ENCODE results near the gene ANXA6.
A peak's percentile ranks its signal among the peaks of the same experiment; 100 is the strongest.

The ANXA6 gene

DNA sequence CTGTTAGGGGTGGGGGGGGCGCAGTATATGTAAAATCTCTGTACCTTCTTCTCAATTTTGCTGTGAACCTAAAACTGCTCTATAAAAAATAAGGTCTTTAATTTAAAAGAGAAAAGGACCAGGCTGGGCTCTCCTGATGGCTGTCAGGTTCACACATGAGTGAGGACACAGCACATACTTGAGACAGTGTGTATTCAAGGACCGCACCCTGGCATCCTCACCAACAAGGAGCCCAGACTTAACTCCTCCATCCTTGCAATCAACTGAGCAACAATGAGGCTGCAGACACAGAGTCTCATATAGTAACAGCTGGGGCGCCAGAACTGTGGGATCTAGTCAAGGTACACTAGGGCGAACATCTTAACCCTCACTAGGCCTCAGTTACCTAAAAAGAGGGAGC lies 86.6 kb downstream of the ANXA6 start:
- H3K27me3 Mint-ChIP-seq (ENCODE audit: low read depth) = no peaks in the 10 kb centered on the region
- no peak for TF ChIP-seq CTCF (IDR thresholded peaks at IDR 0.05; ENCODE audit: unreplicated experiment in 3 of 3)
- no peaks in the 10 kb centered on the region for H3K9me3 Mint-ChIP-seq
- no peak overlapping the region for H3K27ac Mint-ChIP-seq
- H3K4me3 Mint-ChIP-seq = no peak overlapping the region
- H3K4me1 Mint-ChIP-seq = peaks cover 59% of the 10 kb centered on the region
- H3K36me3 Mint-ChIP-seq (ENCODE audit: low read depth) = no peaks in the 10 kb centered on the region

- peaks cover 63% of the 10 kb centered on the region for H3K4me1 Mint-ChIP-seq
- H3K9me3 Mint-ChIP-seq = no peaks in the 10 kb centered on the region
- H3K27ac Mint-ChIP-seq = peak overlapping the region in 2 of 3 experiments; percentile 13 to 60
- H3K27me3 Mint-ChIP-seq (ENCODE audit: low read depth) = no peaks in the 10 kb centered on the region
- no peak for TF ChIP-seq CTCF (IDR thresholded peaks at IDR 0.05; ENCODE audit: unreplicated experiment in 3 of 3)
- H3K36me3 Mint-ChIP-seq (ENCODE audit: low read depth) = no peaks in the 10 kb centered on the region
- H3K4me3 Mint-ChIP-seq = no peak overlapping the region
Measured at GRCh38 chr5:151070449-151070848, 87.1 kb downstream of the ANXA6 start.

GRCh38 chr5:151068433-151069197 lies 89.0 kb downstream of the ANXA6 start:
- Mint-ChIP-seq H3K9me3 (no peaks in the 10 kb centered on the region), H3K27me3 (ENCODE audit: low read depth) (no peaks in the 10 kb centered on the region), H3K36me3 (ENCODE audit: low read depth) (no peaks in the 10 kb centered on the region)

GRCh38 chr5:151067632-151068432 lies 89.7 kb downstream of the ANXA6 start:
- H3K27ac Mint-ChIP-seq = peak overlapping the region; percentile 8 to 33 (median 33)

More at GRCh38 chr5:151068433-151069197, 89.0 kb downstream of the ANXA6 start:
- H3K4me3 Mint-ChIP-seq = no peak overlapping the region
- no peak for TF ChIP-seq CTCF (IDR thresholded peaks at IDR 0.05; ENCODE audit: unreplicated experiment in 3 of 3)
- H3K4me1 Mint-ChIP-seq = peaks cover 71% of the 10 kb centered on the region
- H3K27ac Mint-ChIP-seq = peak overlapping the region in 2 of 3 experiments; percentile 33 to 49

DNA sequence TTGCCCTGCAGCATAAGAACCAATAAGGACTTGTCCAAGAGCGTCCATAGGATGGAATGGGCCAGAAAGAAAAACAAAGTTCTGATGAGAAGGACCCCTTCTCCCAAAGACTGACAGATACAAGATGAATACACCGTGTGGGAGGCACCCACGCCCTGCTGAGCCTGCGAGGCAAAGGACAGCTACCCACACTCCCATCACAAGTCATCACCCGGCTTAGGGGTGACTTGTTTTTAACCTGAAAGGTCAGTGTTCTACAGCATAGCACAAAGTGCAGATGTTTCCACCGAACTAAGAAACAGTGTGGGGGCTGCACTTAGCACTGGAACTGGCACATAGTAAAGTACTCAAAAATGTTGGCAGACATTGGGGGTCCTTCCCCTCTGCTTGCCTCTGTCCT lies 90.7 kb downstream of the ANXA6 start:
- no peaks in the 10 kb centered on the region for H3K9me3 Mint-ChIP-seq
- H3K4me3 Mint-ChIP-seq = no peak overlapping the region
- TF ChIP-seq CTCF (IDR thresholded peaks at IDR 0.05; ENCODE audit: unreplicated experiment in 3 of 3) = no peak

More at GRCh38 chr5:151067632-151068432, 89.7 kb downstream of the ANXA6 start:
- no peak overlapping the region for H3K4me3 Mint-ChIP-seq
- no peak for TF ChIP-seq CTCF (IDR thresholded peaks at IDR 0.05; ENCODE audit: unreplicated experiment in 3 of 3)
- no peaks in the 10 kb centered on the region for H3K27me3 Mint-ChIP-seq (ENCODE audit: low read depth)
- no peaks in the 10 kb centered on the region for H3K36me3 Mint-ChIP-seq (ENCODE audit: low read depth)
- H3K4me1 Mint-ChIP-seq = peaks cover 78% of the 10 kb centered on the region
- H3K9me3 Mint-ChIP-seq = no peaks in the 10 kb centered on the region

More for the DNA sequence above, 90.7 kb downstream of the ANXA6 start:
- H3K27ac Mint-ChIP-seq = peak overlapping the region in 1 of 3 experiments; percentile 54
- H3K4me1 Mint-ChIP-seq = peaks cover 72% of the 10 kb centered on the region
- H3K27me3 Mint-ChIP-seq (ENCODE audit: low read depth) = no peaks in the 10 kb centered on the region
- H3K36me3 Mint-ChIP-seq (ENCODE audit: low read depth) = peaks cover 1% of the 10 kb centered on the region

Measured in nephron (organoid).